HG02588 (cell line): ENCODE data around the gene EBF3.

Source experiments
- ATAC-seq: cut with Tn5 transposase; IDR thresholded peaks from one replicate; pipeline ENCODE4 v1.9.1; 2021; ENCODE audit warnings: mild to moderate bottlenecking, moderate library complexity; ENCODE audit not compliant: unreplicated experiment

EBF3 gene

GRCh38 chr10:129945526-129945925, 18.5 kb downstream of the EBF3 start:
- no peak for ATAC-seq

GRCh38 chr10:129945064-129945463, 19.0 kb downstream of the EBF3 start:
- no peak for ATAC-seq

- ATAC-seq: no peak
Measured at GRCh38 chr10:129944456-129944855, 19.6 kb downstream of the EBF3 start.

- no peak for ATAC-seq
Measured at GRCh38 chr10:129942936-129943715, 20.9 kb downstream of the EBF3 start.

- ATAC-seq: no peak
Measured at GRCh38 chr10:129942391-129942790, 21.7 kb downstream of the EBF3 start.

- ATAC-seq: no peak
Measured at GRCh38 chr10:129942019-129942277, 22.1 kb downstream of the EBF3 start.

GRCh38 chr10:129941199-129942018, 22.7 kb downstream of the EBF3 start:
- no peak for ATAC-seq

GRCh38 chr10:129940617-129941198, 23.4 kb downstream of the EBF3 start:
- no peak for ATAC-seq

GRCh38 chr10:129939416-129940275, 24.4 kb downstream of the EBF3 start:
- no peak for ATAC-seq

- no peak for ATAC-seq
Measured at GRCh38 chr10:129938460-129938859, 25.6 kb downstream of the EBF3 start.

GRCh38 chr10:129937351-129937751, 26.7 kb downstream of the EBF3 start:
- no peak for ATAC-seq

GRCh38 chr10:129936923-129937300, 27.2 kb downstream of the EBF3 start:
- ATAC-seq: no peak

- ATAC-seq: no peak
Measured at GRCh38 chr10:129936266-129936922, 27.7 kb downstream of the EBF3 start.

GRCh38 chr10:129935867-129936152, 28.3 kb downstream of the EBF3 start:
- ATAC-seq: no peak

- no peak for ATAC-seq
Measured at GRCh38 chr10:129935102-129935866, 28.8 kb downstream of the EBF3 start.

- no peak for ATAC-seq
Measured at GRCh38 chr10:129934196-129934925, 29.7 kb downstream of the EBF3 start.

- no peak for ATAC-seq
Measured at GRCh38 chr10:129933456-129934092, 30.5 kb downstream of the EBF3 start.

- no peak for ATAC-seq
Measured at GRCh38 chr10:129932751-129933433, 31.2 kb downstream of the EBF3 start.
